ENCODE measurements around the gene LRRC46.

The LRRC46 gene

GRCh38 chr17:47844814-47845715 is 13.6 kb downstream of the LRRC46 start:
- H3K4me3 Mint-ChIP-seq, result no peak overlapping the region
- ATAC-seq (replicated peaks) (no peak), DNase-seq (no peak)
- peaks cover 52 to 63% of the 10 kb centered on the region in 2 donors for H3K27me3 Mint-ChIP-seq
- H3K4me1 Mint-ChIP-seq, result peaks cover 17 to 39% of the 10 kb centered on the region in 2 donors
- no peaks in the 10 kb centered on the region for H3K9me3 Mint-ChIP-seq
- H3K27ac Mint-ChIP-seq, result no peak overlapping the region
- H3K36me3 Mint-ChIP-seq, result no peaks in the 10 kb centered on the region

DNA sequence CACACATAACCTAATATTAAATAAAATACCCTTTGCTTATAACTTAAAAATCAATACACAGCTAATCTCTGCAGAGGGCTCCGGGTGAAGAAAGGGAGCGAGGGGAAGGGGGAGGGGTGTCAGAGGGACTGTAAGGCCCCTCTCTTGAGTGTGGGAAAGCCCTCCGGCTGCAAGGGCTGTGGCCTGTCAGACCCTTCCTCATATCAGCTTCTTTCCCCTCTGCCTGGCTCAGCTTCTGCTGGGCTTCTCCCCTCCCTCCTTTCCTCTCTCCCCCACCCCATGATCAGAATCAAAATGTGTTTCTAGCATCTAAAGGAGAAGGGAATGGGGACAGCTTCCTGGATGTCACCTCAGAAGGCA is 14.2 kb downstream of the LRRC46 start:
- no peak overlapping the region for H3K4me3 Mint-ChIP-seq
- H3K4me1 Mint-ChIP-seq, result peaks cover 21 to 40% of the 10 kb centered on the region in 2 donors
- DNase-seq, result no peak
- ATAC-seq (replicated peaks), result no peak
- no peaks in the 10 kb centered on the region for H3K36me3 Mint-ChIP-seq
- peaks cover 58 to 69% of the 10 kb centered on the region in 2 donors for H3K27me3 Mint-ChIP-seq
- no peaks in the 10 kb centered on the region for H3K9me3 Mint-ChIP-seq
- H3K27ac Mint-ChIP-seq, result no peak overlapping the region

GRCh38 chr17:47846716-47847340 is 15.4 kb downstream of the LRRC46 start:
- DNase-seq (no peak), ATAC-seq (replicated peaks) (no peak)
- H3K4me3 Mint-ChIP-seq, result no peak overlapping the region
- no peak overlapping the region for H3K27ac Mint-ChIP-seq
- peaks cover 20 to 37% of the 10 kb centered on the region in 2 donors for H3K4me1 Mint-ChIP-seq
- no peaks in the 10 kb centered on the region for H3K36me3 Mint-ChIP-seq
- no peaks in the 10 kb centered on the region for H3K9me3 Mint-ChIP-seq
- H3K27me3 Mint-ChIP-seq, result peaks cover 64 to 76% of the 10 kb centered on the region in 2 donors

DNA sequence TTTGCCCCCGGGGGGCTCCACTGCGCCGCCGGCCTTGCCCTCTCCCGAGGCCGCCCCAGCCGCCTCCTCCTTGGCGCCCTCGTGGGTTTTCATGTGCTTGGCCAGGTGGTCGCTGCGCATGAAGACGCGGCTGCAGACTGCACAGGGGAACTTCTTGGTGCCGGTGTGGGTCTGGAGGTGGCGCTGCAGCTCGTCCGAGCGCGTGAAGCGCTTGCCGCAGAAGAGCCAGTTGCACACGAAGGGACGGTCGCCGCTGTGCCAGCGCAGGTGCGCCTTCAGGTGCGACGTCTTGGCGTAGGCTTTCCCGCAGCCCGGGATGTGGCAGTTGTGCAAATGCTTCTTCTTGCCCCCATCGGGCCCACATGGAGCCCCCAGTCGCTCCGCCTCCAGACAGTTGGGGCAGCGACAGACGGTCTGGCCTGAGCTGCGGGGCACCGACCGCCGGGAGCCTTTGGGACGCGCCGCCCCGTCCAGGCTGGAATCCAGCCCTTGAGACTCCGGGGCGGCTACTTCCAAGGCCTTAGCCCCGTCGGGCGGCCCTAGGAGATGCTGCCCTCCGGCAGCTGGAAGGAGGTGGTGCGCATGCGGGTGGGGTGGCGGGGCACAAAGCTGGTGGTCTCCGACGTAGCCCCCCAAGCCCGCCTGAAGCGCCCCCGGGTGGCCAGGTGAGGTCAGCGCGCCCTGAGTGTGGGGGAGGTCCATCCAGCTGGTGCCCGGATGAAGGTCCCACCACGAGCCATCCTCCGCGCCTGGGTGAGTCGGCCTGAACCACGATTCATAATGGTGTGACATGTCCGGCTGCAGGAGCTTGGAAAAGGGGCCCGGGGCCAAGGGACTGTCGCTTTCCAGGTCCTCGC is 16.1 kb downstream of the LRRC46 start:
- no peaks in the 10 kb centered on the region for H3K36me3 Mint-ChIP-seq
- no peak overlapping the region for H3K4me3 Mint-ChIP-seq
- no peaks in the 10 kb centered on the region for H3K9me3 Mint-ChIP-seq
- H3K4me1 Mint-ChIP-seq, result peaks cover 28 to 43% of the 10 kb centered on the region in 2 donors
- ATAC-seq (replicated peaks), result peak in 1 of 2 donors; percentile 31
- DNase-seq, result no peak
- no peak overlapping the region for H3K27ac Mint-ChIP-seq
- peaks cover 72 to 84% of the 10 kb centered on the region in 2 donors for H3K27me3 Mint-ChIP-seq

DNA sequence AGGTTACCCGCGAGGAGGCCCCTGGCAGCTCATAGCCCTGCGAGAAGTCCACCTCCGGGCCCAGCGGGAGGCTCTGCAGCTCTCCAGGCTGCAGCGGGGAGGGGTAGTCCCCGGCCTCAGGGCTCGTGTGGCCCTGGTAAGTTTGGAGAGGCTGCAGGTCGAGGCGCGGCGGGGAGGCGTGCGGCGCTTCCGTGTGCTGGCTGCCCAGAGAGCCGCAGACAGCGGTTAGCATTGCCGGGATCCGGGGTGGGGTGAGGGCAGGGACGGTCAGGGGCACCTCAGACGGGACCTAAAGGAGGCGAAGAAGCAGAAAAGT is 16.7 kb downstream of the LRRC46 start:
- Mint-ChIP-seq H3K4me3 (no peak overlapping the region), H3K27me3 (peaks cover 75 to 89% of the 10 kb centered on the region in 2 donors)

DNA sequence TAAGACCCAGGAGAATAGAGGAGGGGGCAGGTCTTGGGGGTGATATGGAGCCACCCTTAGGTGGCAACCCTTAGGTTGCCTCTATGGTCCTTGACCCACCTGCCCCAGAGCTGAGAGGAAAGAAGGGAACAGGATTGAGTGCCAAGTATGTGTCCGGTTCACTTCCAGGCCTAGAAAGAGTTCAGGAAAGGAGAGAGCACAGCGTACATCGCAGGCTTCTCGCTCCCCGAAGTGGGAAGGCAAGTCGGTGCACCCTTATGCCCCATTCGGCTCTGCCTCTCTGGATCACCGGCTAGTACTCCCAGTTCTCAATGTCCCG is 18.9 kb downstream of the LRRC46 start:
- Mint-ChIP-seq H3K4me3 (peak overlapping the region; percentile 65), H3K27me3 (peaks cover 79 to 95% of the 10 kb centered on the region in 2 donors), H3K27ac (peak overlapping the region; percentile 56), H3K36me3 (no peaks in the 10 kb centered on the region), H3K4me1 (peaks cover 26 to 35% of the 10 kb centered on the region in 2 donors), H3K9me3 (no peaks in the 10 kb centered on the region)
- ATAC-seq (replicated peaks) (no peak), DNase-seq (no peak)

More for the DNA sequence above, 16.7 kb downstream of the LRRC46 start:
- ATAC-seq (replicated peaks) (no peak), DNase-seq (no peak)
- no peaks in the 10 kb centered on the region for H3K36me3 Mint-ChIP-seq
- H3K9me3 Mint-ChIP-seq, result no peaks in the 10 kb centered on the region
- H3K4me1 Mint-ChIP-seq, result peaks cover 25 to 38% of the 10 kb centered on the region in 2 donors
- no peak overlapping the region for H3K27ac Mint-ChIP-seq

DNA sequence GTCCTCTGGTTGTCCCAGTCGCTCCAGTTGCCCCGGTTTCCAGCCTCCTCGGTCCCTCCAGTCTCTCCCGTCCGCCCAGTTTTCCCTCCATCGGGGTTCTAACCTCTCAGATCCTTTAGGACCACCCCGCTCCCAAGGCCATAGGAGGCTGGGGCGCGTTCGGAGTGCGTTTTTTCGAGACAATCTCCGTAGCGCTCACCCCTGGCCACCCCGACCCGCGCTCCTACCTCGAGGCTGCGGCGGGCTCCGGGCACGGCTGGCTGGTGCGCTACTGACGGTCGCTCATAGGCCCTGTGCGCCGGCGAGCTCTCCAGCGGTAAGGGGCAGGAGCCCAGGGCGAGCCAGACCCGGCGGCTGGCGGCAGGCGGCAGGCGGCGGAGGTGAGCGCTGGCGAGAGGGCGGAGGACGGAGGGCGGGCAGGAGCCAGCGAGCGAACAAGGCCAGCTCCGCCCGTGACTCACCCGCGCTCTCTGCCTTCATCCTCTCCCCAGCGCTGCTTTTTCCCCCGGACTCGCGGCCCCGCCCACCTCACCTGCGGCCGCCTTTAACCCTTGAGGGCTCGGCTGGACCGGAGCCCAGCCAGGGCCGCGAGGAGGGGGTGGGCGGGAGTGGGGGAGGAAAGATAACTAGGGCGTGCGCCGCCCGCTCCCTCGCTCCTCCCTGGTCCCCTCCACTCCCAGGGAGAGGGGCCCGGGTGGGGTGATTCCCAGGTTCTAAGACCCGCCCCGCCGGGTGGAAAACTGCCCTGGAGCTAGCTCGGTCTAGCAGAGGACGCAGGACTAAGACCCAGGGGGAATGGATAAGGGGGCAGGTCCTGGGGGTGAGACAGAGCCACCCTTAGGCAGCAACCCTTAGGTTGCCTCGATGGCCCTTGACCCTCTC is 19.5 kb downstream of the LRRC46 start, which contains the start of gene SP6:
SP6 (minus strand) TSS at position 472 of the 882 bp plus-strand sequence. CDS start 2,734 bp downstream, outside the sequence.
- H3K27ac Mint-ChIP-seq, result peak within 1 kb of the TSS; percentile 56
- H3K9me3 Mint-ChIP-seq, result no peaks in the 10 kb centered on the region
- peak; percentile 82 to 84 for ATAC-seq (replicated peaks)
- DNase-seq, result peak; percentile 38
- no peaks in the 10 kb centered on the region for H3K36me3 Mint-ChIP-seq
- H3K4me3 Mint-ChIP-seq, result peak within 1 kb of the TSS; percentile 65
- H3K27me3 Mint-ChIP-seq, result peaks cover 79 to 95% of the 10 kb centered on the region in 2 donors
- H3K4me1 Mint-ChIP-seq, result peaks cover 26 to 35% of the 10 kb centered on the region in 2 donors

- H3K4me1 Mint-ChIP-seq, result peaks cover 26 to 35% of the 10 kb centered on the region in 2 donors
- no peaks in the 10 kb centered on the region for H3K36me3 Mint-ChIP-seq
- H3K27ac Mint-ChIP-seq, result no peak overlapping the region
- peak overlapping the region; percentile 56 to 60 for H3K4me3 Mint-ChIP-seq
- peaks cover 81 to 95% of the 10 kb centered on the region in 2 donors for H3K27me3 Mint-ChIP-seq
- DNase-seq (no peak), ATAC-seq (replicated peaks) (no peak)
- no peaks in the 10 kb centered on the region for H3K9me3 Mint-ChIP-seq
These were observed 20.3 kb downstream of the LRRC46 start for GRCh38 chr17:47851764-47852112.

DNA sequence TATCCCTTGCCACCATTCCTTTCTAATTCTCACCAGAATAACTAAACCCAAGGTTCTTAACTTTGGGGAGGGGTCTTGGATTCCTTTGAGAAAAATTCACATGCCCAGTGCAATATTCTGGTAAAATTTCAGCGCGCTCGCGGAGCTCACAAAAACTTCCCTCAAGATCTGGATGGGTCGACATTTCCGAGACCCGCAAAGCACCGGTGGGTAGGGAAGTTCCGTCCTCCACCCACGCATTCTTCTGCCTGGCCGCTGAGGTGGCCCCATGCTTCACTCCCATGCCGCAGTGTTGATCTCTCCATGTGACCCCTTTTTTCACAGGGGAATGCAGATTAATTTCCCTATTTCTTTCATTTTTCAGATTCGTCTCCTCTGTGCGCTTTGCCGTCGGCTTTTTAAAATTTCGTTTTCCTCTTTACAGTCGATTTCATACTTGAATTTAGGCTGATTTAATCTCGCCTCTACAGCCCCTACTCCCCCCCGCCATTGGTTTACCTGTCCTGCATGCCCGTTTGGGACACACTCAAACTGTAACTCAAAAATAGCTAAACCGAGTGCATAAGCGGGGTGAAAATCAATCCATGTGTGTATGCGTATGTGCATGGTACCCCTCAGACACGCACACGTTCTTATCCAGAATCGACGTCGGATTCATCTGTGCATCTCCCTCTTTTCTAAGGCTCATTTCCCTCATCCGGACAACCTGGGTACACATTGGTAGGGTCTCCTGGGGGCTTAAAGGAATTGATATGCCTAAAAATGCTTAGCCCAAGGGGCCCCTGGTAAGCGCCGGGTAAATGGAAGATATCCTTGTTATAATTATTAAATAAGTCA is 20.9 kb downstream of the LRRC46 start:
- peaks cover 81 to 95% of the 10 kb centered on the region in 2 donors for H3K27me3 Mint-ChIP-seq
- no peaks in the 10 kb centered on the region for H3K9me3 Mint-ChIP-seq
- no peak overlapping the region for H3K27ac Mint-ChIP-seq
- H3K4me3 Mint-ChIP-seq, result peak overlapping the region; percentile 56 to 60
- peaks cover 21 to 29% of the 10 kb centered on the region in 2 donors for H3K4me1 Mint-ChIP-seq
- no peak for DNase-seq
- peak in 1 of 2 donors; percentile 36 for ATAC-seq (replicated peaks)
- H3K36me3 Mint-ChIP-seq, result no peaks in the 10 kb centered on the region

DNA sequence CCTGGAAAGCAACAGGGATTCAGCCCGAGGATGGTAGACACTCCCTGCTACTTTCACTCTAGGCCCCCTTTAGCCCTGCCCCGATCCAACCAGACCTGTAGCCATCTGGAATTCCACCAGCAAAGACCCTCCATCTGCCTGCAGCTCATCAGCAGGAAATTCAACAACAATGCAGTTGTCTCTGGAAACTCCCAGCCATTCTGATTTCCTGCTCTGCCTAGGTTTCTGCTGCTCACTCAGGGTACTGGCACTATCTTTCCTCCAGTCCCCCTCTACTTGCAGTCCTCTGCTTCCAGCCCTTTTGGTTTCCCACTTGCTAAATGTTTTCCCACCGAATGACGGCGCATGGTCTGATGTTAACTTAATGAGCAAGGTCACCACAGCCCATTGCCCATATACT is 22.1 kb downstream of the LRRC46 start:
- Mint-ChIP-seq H3K36me3 (no peaks in the 10 kb centered on the region), H3K4me1 (peaks cover 20 to 22% of the 10 kb centered on the region in 2 donors), H3K27ac (no peak overlapping the region), H3K27me3 (peaks cover 82% of the 10 kb centered on the region in 2 donors), H3K4me3 (no peak overlapping the region), H3K9me3 (no peaks in the 10 kb centered on the region)
- ATAC-seq (replicated peaks) (no peak), DNase-seq (no peak)

DNA sequence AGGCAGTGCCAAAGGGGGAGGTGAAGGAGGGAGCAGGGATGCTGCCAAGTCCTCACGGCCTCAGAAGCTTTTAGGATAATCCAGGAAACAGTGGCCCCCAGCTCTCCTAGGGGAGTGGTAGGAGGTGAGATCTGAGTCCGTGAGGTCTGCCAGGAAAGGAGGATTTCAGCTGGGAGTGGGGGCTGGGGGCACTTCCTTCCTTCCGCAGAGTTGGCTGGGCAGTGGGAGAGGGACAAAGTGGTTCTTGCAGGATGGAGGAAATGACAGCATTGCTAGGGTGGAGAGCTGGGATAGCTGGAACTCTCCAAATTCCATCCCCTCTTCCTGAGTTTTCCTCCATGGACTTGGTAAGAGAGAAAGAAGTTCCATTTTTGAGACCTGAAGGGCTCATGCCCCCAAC is 24.3 kb downstream of the LRRC46 start:
- Mint-ChIP-seq H3K4me3 (no peak overlapping the region), H3K9me3 (no peaks in the 10 kb centered on the region), H3K27ac (no peak overlapping the region), H3K27me3 (peaks cover 77 to 78% of the 10 kb centered on the region in 2 donors), H3K4me1 (peaks cover 12 to 13% of the 10 kb centered on the region in 2 donors), H3K36me3 (no peaks in the 10 kb centered on the region)
- ATAC-seq (replicated peaks) (no peak), DNase-seq (no peak)

DNA sequence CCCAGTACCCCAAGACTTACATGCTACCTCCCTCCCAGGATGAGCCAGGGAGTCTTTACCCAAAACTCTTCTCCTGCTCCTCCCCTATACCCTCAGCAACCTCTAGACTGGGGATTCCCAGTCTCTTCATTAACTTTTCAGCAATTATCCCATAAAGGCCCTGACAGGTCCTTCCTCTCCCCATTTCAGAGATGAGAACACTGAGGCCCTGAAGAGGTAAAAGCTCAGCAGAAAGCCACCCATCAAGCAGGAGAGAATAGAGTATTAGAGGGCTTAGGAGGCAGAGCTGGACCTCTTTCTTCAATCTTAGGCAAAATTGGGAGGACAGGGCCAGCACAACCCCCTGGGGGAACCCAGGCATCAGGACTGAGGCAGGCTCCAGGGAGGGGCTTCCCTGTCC is 25.4 kb downstream of the LRRC46 start:
- ATAC-seq (replicated peaks), result no peak
- H3K27me3 Mint-ChIP-seq, result peaks cover 71 to 72% of the 10 kb centered on the region in 2 donors
- no peaks in the 10 kb centered on the region for H3K36me3 Mint-ChIP-seq
- no peak overlapping the region for H3K4me3 Mint-ChIP-seq
- H3K4me1 Mint-ChIP-seq, result peaks cover 8 to 9% of the 10 kb centered on the region in 2 donors
- no peak overlapping the region for H3K27ac Mint-ChIP-seq
- no peaks in the 10 kb centered on the region for H3K9me3 Mint-ChIP-seq
- DNase-seq, result no peak
